ENCODE results near the gene TSPAN8.
"Not testable (repeated sequence)": the region's sequence is repeated elsewhere in the genome, so short reads cannot be mapped to it uniquely, and the experiment has no call there.

Gene TSPAN8

DNA sequence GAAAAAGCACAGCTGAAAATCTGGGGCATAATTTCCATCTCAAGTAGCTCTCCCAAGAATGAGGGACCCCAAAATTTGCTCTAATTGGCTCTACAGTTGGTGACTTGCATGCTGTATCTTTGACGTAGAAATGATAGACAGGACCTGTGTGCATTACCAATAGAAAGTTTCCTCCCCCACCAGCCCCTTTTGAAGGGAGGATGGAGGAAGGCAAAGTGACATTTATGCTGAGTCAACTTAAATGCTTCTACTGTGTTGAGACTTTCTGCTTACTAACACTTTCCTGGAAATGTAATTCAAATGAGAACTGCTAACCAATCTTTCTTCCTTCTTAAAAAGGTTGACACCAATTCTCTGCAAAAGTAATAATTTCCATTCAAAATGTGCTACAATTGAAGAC, 31.9 kb downstream of the TSPAN8 start:
- no peak for DNase-seq (ENCODE audit: low read depth)

DNA sequence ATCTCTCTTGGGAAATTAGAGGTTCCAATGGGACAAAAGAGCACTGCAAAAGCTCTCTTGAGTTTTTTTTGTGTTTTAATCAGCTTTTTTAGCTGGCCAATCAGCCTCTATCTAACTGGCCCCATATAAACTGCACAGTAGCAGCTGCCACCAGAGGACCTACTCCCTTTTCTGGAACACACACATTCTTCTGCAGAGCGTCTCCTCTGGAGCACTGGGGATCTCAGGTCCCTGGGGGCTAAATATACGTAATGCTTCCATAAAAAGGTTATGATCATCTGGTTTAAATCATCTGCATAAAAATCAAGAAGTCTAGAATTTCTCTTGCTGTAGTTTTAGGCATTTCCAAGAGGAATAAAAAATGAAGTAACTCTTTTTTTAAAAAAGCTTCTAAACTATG, 32.3 kb downstream of the TSPAN8 start:
- no peak for DNase-seq (ENCODE audit: low read depth)

- no peak for DNase-seq (ENCODE audit: low read depth)
Observed at GRCh38 chr12:71124835-71125460, 32.9 kb downstream of the TSPAN8 start.

DNA sequence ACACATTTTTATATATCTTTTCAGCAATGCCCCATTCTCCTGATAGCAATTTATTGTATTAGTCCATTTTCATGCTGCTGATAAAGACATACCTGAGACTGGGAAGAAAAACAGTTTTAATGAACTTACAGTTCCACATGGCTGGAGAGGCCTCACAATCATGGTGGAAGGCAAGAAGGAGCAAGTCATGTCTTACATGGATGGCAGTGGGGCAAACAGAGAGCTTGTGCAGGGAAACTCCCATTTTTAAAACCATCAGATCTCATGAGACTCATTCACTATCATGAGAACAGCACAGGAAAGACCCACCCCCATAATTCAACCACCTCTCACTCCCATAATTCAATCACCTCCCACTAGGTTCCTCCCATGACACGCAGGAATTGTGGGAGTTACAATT, 44.7 kb downstream of the TSPAN8 start:
- DNase-seq (ENCODE audit: low read depth), result not testable (repeated sequence)

DNA sequence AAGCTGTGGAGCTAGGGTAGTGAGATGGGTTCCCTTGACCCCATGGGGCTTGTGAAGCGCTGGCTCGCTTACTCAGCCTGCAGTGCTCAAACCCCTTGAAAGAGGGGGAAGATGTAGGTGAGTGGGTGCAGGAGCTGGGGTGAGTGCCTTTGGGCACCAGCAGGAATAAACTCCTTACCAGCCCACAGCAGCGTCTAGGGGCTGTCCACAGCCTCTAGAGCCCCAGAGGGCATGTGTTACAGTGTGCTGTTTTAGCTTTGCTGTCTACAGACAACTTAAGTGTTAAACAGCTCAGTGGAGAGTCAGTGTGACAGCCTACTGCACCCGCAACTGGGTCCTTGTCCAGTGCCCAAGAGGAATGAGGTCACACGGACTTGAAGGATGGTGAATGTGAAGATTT, 48.0 kb downstream of the TSPAN8 start:
- no peak for DNase-seq (ENCODE audit: low read depth)

DNA sequence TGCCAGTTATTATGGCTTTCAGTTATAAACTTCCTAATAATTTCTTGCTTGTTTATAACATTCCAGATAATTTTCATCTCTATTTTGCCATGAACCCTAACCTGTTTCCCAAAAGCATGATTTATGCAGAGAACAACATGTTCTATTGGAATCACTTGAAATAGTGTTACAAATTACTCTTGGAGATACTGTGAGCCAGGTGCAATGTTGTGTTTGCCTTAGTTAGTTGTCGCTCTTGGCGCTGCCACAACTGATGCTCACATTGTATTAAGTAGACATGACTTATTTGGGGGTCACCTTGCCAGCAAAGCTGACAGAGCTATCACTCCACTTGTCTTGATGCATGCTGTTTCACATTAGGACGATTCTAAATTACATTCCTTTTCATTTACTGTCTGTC, 49.4 kb downstream of the TSPAN8 start:
- no peak for DNase-seq (ENCODE audit: low read depth)

DNA sequence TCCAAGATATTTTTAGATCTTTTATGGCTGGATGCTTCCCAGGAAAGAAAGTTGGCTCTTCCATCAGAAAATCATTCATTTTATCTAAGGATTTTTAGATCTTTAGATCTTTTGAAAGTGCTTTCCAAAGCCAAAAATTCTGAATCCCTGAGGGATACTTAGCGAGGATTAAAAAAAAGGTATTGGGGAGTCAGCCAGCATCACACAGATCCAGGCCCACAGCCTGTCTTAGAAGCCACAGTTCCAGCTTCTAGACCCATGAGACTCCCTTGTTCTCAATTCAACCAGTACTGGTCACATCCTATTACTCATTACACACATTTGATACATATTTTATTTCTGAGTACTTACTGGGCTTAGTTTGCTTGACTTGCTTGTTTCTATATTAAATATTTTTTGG, 49.9 kb downstream of the TSPAN8 start:
- DNase-seq (ENCODE audit: low read depth), result no peak

DNA sequence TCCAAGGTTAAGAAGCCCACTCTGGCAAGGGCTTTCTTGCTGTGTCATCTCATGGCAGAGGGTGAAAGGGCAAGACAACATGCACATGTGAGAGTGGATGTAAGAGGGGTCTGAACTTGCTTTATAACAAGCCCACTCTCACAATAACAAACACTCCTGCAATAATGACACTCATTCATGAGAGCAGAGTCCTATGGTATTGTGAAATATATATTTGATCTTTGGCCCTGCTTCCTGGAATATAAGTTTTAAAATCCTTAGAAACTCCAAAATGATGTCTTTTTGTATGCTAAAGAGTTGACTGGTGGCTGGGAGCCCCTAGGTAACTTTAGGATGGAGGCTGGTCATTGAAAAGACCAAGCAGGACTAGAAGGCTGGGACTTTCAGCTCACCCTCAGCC, 51.8 kb downstream of the TSPAN8 start:
- no peak for DNase-seq (ENCODE audit: low read depth)

DNA sequence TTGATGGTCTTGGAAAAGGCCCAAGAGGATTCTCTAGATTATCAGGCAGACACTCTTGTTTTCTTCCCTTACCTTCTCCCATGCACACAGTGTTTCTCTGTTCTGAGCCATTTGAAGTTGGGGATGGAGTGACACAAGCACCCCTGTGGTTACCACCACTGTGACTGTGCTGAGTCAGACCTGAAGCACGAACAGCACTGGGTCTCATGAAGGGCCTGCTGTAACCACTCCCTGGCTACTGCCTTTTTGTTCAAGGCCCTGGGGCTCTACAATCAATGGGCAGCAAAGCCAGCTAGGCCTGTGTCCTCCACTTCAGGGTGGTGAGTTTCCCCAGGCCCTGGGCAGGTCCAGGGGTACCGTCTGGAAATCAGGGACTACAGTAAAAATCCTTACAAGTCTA, 65.5 kb downstream of the TSPAN8 start:
- DNase-seq (ENCODE audit: low read depth), result no peak

GRCh38 chr12:71090971-71091370, 66.8 kb downstream of the TSPAN8 start:
- DNase-seq (ENCODE audit: low read depth), result no peak

DNA sequence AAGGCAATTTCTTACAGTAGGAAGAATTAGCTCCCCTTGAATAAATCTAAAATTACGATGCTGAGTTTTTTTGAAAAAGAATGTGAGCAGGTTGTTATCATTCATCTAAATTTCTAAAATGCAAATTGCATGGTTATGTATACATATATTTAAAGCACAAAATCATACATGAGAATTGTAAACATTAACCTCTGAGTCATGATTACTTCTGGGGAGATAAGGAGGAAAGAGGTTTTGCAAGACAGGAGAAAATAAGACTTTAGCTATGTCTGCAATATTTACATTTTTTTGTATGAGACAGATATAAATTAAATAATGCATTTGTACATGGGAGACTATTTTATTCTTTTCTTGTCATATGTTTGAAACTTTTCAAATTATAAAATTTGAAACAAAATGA, 72.2 kb downstream of the TSPAN8 start:
- DNase-seq (ENCODE audit: low read depth), result no peak

DNA sequence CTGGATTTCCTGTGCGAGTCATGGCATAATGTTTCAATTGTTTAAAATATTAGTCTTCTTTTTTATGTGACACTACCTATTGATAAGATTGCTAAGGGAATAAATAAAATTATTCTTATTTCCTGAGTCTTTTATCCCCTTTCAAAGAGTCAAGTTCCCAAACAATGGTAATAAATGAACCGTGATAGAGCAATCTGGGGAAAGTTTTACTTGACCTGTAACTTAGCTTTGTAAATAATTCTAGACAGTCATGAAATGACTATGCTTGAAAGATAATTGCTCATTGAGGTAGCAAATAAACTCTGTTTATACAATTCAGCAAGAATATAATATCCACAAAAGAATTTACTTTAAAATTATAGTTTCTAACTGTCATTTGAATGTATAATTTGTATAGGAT, 82.1 kb downstream of the TSPAN8 start:
- DNase-seq (ENCODE audit: low read depth), result no peak

Data from stimulated activated CD8-positive, alpha-beta memory T cell treated with anti-CD3 and anti-CD28 coated beads, Interleukin-15, amount 100 ng/mL, for 1 hour (primary cell).